ENCODE measurements around the gene SNX20.

SNX20 gene

DNA sequence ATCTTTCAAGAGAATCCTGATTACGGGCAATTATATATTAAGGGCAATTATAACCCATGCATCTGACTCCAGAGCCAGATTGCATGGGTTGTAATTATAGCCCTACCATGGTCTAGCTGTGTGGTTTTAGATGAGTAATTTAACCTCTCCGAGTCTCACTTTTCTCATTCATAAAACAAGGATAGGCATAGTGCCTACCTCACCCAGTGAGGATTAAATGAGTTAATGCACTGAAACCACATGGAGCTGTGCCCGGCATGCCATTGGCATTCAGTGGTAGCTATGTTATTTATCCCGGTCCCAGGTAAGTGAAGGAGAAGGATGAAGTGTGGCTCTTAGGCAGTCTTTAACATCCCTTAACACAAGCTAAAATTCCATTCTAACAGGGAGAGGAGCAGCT lies 6.3 kb downstream of the SNX20 start:
- Histone ChIP-seq H3K23ac (ENCODE audit: low read depth, low read length, poor library complexity) (no peak overlapping the region), H2AFZ (ENCODE audit: low read length) (no peak overlapping the region), H2BK12ac (ENCODE audit: low read length) (no peak overlapping the region), H2BK5ac (ENCODE audit: low read length) (no peak overlapping the region), H3K4ac (ENCODE audit: low read length) (no peak overlapping the region), H3K27me3 (ENCODE audit: control insufficient read depth in 3 of 3, insufficient read depth in 3 of 3, low read depth in 1 of 3, low read length in 3 of 3) (no peaks in the 10 kb centered on the region), H3K79me1 (ENCODE audit: low read depth, low read length) (no peaks in the 10 kb centered on the region), H3K27ac (replicated peaks; ENCODE audit: low read length) (no peak overlapping the region), H2BK120ac (ENCODE audit: low read depth, low read length) (no peak overlapping the region), H3K9me3 (replicated peaks in 1 of 2; ENCODE audit: control insufficient read depth in 2 of 2, insufficient read depth in 1 of 2, low read depth in 1 of 2, low read length in 2 of 2) (peaks cover 10 to 15% of the 10 kb centered on the region in 2 donors), H3K36me3 (replicated peaks in 1 of 2; ENCODE audit: control insufficient read depth in 2 of 2, insufficient read depth in 2 of 2, low read length in 2 of 2) (no peaks in the 10 kb centered on the region), H3K9ac (ENCODE audit: low read depth, low read length, poor library complexity) (no peak overlapping the region), H3K18ac (ENCODE audit: low read length) (no peak overlapping the region), H3K4me1 (ENCODE audit: control insufficient read depth in 2 of 2, insufficient read depth in 1 of 2, low read depth in 1 of 2, low read length in 2 of 2) (no peaks in the 10 kb centered on the region), H4K8ac (ENCODE audit: low read depth, low read length) (no peak overlapping the region), H3K4me2 (ENCODE audit: insufficient read depth, low read length, poor library complexity, severe bottlenecking) (no peak overlapping the region), H2AK5ac (ENCODE audit: low read depth, low read length) (no peak overlapping the region), H3K4me3 (ENCODE audit: low read length in 2 of 2) (no peak overlapping the region), H2BK15ac (ENCODE audit: low read length) (no peak overlapping the region), H4K91ac (ENCODE audit: low read depth, low read length, poor library complexity) (no peak overlapping the region), H3K14ac (ENCODE audit: low read length) (no peak overlapping the region)
- WGBS, 2 donors (ENCODE audit: extremely low coverage in 2 of 2, insufficient read length in 2 of 2, insufficient replicate concordance in 1 of 2), result no CpG with 5 or more reads among the region's 4 CpGs
- no peak for DNase-seq (ENCODE audit: low spot score)

DNA sequence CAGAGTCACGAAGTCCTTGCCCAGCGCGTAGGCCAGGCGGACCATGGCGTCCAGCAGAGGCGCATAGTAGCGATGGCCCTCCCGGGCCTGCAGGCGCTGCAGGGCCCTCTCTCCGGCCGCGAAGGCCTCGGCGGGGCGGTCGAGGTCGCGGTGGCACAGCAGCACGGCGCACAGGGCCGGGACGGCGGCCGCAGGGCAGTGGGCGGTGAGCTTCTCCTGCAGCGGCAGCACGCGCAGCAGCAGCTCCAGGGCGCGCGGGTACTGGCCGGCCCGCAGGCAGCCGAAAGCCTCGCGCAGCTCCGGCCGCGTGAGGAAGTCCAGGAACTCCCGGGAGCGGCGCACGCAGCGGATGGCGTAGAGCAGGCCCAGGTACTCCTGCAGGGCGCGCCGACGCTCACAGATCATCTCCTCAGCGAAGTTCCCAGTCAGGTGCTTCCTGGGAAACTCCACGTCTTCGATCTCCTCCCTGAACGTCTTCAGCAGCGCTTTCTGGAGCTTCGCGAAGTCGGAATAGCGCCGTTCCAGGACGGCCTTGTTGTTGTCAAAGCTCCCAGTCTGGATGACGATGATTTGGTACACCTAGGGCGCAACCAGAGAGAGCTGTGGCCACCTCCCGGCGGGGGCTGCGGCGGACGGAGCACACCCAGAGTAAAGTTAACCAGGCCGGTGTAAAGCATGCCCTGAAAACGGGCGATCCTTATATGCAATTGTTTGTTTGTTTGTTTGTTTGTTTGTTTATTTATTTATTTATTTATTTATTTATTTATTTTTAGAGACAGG lies 7.4 kb downstream of the SNX20 start:
- H3K9ac ChIP-seq (ENCODE audit: low read depth, low read length, poor library complexity), result no peak overlapping the region
- H3K4me2 ChIP-seq (ENCODE audit: insufficient read depth, low read length, poor library complexity, severe bottlenecking), result no peak overlapping the region
- no peak overlapping the region for H2AK5ac ChIP-seq (ENCODE audit: low read depth, low read length)
- no peak overlapping the region for H3K14ac ChIP-seq (ENCODE audit: low read length)
- H3K79me1 ChIP-seq (ENCODE audit: low read depth, low read length), result no peaks in the 10 kb centered on the region
- H3K36me3 ChIP-seq (replicated peaks in 1 of 2; ENCODE audit: control insufficient read depth in 2 of 2, insufficient read depth in 2 of 2, low read length in 2 of 2), result no peaks in the 10 kb centered on the region
- peak overlapping the region in 1 of 2 donors; percentile 28 for H3K4me3 ChIP-seq (ENCODE audit: low read length in 2 of 2)
- H3K27ac ChIP-seq (replicated peaks; ENCODE audit: low read length), result no peak overlapping the region
- H3K4ac ChIP-seq (ENCODE audit: low read length), result no peak overlapping the region
- no peak overlapping the region for H2AFZ ChIP-seq (ENCODE audit: low read length)
- H3K9me3 ChIP-seq (replicated peaks in 1 of 2; ENCODE audit: control insufficient read depth in 2 of 2, insufficient read depth in 1 of 2, low read depth in 1 of 2, low read length in 2 of 2), result peaks cover 10 to 15% of the 10 kb centered on the region in 2 donors
- H2BK120ac ChIP-seq (ENCODE audit: low read depth, low read length), result no peak overlapping the region
- H4K91ac ChIP-seq (ENCODE audit: low read depth, low read length, poor library complexity), result no peak overlapping the region
- no peak overlapping the region for H2BK15ac ChIP-seq (ENCODE audit: low read length)
- no peak overlapping the region for H2BK12ac ChIP-seq (ENCODE audit: low read length)
- WGBS, 2 donors (ENCODE audit: extremely low coverage in 2 of 2, insufficient read length in 2 of 2, insufficient replicate concordance in 1 of 2), result no CpG with 5 or more reads among the region's 70 CpGs
- H3K18ac ChIP-seq (ENCODE audit: low read length), result peak overlapping the region; percentile 20
- H3K27me3 ChIP-seq (ENCODE audit: control insufficient read depth in 3 of 3, insufficient read depth in 3 of 3, low read depth in 1 of 3, low read length in 3 of 3), result no peaks in the 10 kb centered on the region
- DNase-seq (ENCODE audit: low spot score), result no peak
- H4K8ac ChIP-seq (ENCODE audit: low read depth, low read length), result no peak overlapping the region
- H3K4me1 ChIP-seq (ENCODE audit: control insufficient read depth in 2 of 2, insufficient read depth in 1 of 2, low read depth in 1 of 2, low read length in 2 of 2), result peaks cover under 1 to 3% of the 10 kb centered on the region in 2 donors
- no peak overlapping the region for H2BK5ac ChIP-seq (ENCODE audit: low read length)
- peak overlapping the region; percentile 34 for H3K23ac ChIP-seq (ENCODE audit: low read depth, low read length, poor library complexity)

DNA sequence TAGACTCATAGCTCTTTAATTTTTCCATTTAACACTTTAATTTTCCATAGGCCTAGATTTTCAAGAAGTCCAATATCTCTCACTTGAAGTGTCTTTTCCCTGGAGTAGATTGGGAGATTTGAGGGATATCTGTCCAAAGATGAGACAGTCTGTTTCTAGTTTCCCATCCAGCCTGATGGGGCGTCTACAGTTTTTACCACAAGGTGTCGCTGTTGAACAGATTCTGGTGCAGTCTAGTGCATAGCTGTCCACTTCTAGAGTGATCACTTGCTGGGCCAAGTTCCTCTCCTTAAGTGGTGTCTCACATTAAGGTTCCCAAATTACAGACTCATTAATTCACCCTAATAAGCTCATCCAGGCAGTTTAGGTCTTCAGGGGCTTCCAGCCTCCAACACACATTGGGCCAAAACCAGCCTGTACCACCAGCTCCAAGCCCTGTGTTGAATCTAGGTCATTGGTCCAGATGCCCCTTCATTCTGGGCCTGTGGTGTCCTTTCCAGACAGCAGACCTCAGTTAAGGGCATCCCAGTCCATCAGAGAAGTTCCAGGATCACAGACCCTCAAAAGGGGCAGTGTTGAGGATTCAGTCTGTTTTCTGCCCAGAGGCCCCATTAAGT lies 9.4 kb downstream of the SNX20 start:
- Histone ChIP-seq H3K9me3 (replicated peaks in 1 of 2; ENCODE audit: control insufficient read depth in 2 of 2, insufficient read depth in 1 of 2, low read depth in 1 of 2, low read length in 2 of 2) (peaks cover 10 to 15% of the 10 kb centered on the region in 2 donors), H3K14ac (ENCODE audit: low read length) (no peak overlapping the region), H3K23ac (ENCODE audit: low read depth, low read length, poor library complexity) (no peak overlapping the region), H3K9ac (ENCODE audit: low read depth, low read length, poor library complexity) (no peak overlapping the region), H3K4me3 (ENCODE audit: low read length in 2 of 2) (no peak overlapping the region), H2BK15ac (ENCODE audit: low read length) (no peak overlapping the region), H3K79me1 (ENCODE audit: low read depth, low read length) (no peaks in the 10 kb centered on the region), H2BK120ac (ENCODE audit: low read depth, low read length) (no peak overlapping the region), H2BK5ac (ENCODE audit: low read length) (no peak overlapping the region), H3K18ac (ENCODE audit: low read length) (no peak overlapping the region), H2AFZ (ENCODE audit: low read length) (no peak overlapping the region), H2BK12ac (ENCODE audit: low read length) (no peak overlapping the region), H3K4me2 (ENCODE audit: insufficient read depth, low read length, poor library complexity, severe bottlenecking) (no peak overlapping the region), H3K27ac (replicated peaks; ENCODE audit: low read length) (no peak overlapping the region), H4K91ac (ENCODE audit: low read depth, low read length, poor library complexity) (no peak overlapping the region), H3K27me3 (ENCODE audit: control insufficient read depth in 3 of 3, insufficient read depth in 3 of 3, low read depth in 1 of 3, low read length in 3 of 3) (no peaks in the 10 kb centered on the region), H3K4ac (ENCODE audit: low read length) (no peak overlapping the region), H2AK5ac (ENCODE audit: low read depth, low read length) (no peak overlapping the region), H3K4me1 (ENCODE audit: control insufficient read depth in 2 of 2, insufficient read depth in 1 of 2, low read depth in 1 of 2, low read length in 2 of 2) (peaks cover 3 to 10% of the 10 kb centered on the region in 2 donors), H3K36me3 (replicated peaks in 1 of 2; ENCODE audit: control insufficient read depth in 2 of 2, insufficient read depth in 2 of 2, low read length in 2 of 2) (no peaks in the 10 kb centered on the region), H4K8ac (ENCODE audit: low read depth, low read length) (no peak overlapping the region)
- WGBS, 2 donors (ENCODE audit: extremely low coverage in 2 of 2, insufficient read length in 2 of 2, insufficient replicate concordance in 1 of 2), result no CpG with 5 or more reads among the region's 2 CpGs
- no peak for DNase-seq (ENCODE audit: low spot score)

DNA sequence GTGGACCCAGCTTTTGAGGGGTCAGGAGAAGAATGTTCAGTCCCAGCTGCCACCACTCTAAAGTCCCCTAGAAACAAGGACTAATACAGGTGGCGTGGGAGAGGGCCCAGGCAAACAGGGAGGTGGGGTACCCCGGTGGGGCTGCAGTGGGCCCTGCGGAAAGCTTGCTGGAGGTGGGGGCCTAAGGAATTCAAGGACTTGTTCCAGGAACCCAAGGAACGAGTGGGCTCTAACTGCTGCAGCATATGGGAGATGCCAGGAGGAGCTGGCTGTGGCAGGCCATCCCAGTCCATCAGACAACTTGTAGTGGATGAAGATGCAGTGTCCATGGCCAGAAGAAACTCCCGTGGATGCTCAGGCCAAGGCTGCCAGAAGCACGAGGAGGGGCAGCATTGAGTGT lies 10.6 kb downstream of the SNX20 start:
- H3K23ac ChIP-seq (ENCODE audit: low read depth, low read length, poor library complexity), result no peak overlapping the region
- no peak overlapping the region for H3K4me3 ChIP-seq (ENCODE audit: low read length in 2 of 2)
- no peak overlapping the region for H3K9ac ChIP-seq (ENCODE audit: low read depth, low read length, poor library complexity)
- H3K27me3 ChIP-seq (ENCODE audit: control insufficient read depth in 3 of 3, insufficient read depth in 3 of 3, low read depth in 1 of 3, low read length in 3 of 3), result no peaks in the 10 kb centered on the region
- H4K8ac ChIP-seq (ENCODE audit: low read depth, low read length), result no peak overlapping the region
- peaks cover 3 to 10% of the 10 kb centered on the region in 2 donors for H3K4me1 ChIP-seq (ENCODE audit: control insufficient read depth in 2 of 2, insufficient read depth in 1 of 2, low read depth in 1 of 2, low read length in 2 of 2)
- no peak overlapping the region for H2BK12ac ChIP-seq (ENCODE audit: low read length)
- H2AK5ac ChIP-seq (ENCODE audit: low read depth, low read length), result no peak overlapping the region
- H3K14ac ChIP-seq (ENCODE audit: low read length), result no peak overlapping the region
- WGBS, 2 donors (ENCODE audit: extremely low coverage in 2 of 2, insufficient read length in 2 of 2, insufficient replicate concordance in 1 of 2), result no CpG with 5 or more reads among the region's 6 CpGs
- peaks cover 10 to 15% of the 10 kb centered on the region in 2 donors for H3K9me3 ChIP-seq (replicated peaks in 1 of 2; ENCODE audit: control insufficient read depth in 2 of 2, insufficient read depth in 1 of 2, low read depth in 1 of 2, low read length in 2 of 2)
- H2BK5ac ChIP-seq (ENCODE audit: low read length), result no peak overlapping the region
- H4K91ac ChIP-seq (ENCODE audit: low read depth, low read length, poor library complexity), result no peak overlapping the region
- no peak overlapping the region for H2BK120ac ChIP-seq (ENCODE audit: low read depth, low read length)
- H3K4me2 ChIP-seq (ENCODE audit: insufficient read depth, low read length, poor library complexity, severe bottlenecking), result no peak overlapping the region
- no peak overlapping the region for H3K27ac ChIP-seq (replicated peaks; ENCODE audit: low read length)
- H3K4ac ChIP-seq (ENCODE audit: low read length), result no peak overlapping the region
- no peak overlapping the region for H3K18ac ChIP-seq (ENCODE audit: low read length)
- no peaks in the 10 kb centered on the region for H3K36me3 ChIP-seq (replicated peaks in 1 of 2; ENCODE audit: control insufficient read depth in 2 of 2, insufficient read depth in 2 of 2, low read length in 2 of 2)
- H3K79me1 ChIP-seq (ENCODE audit: low read depth, low read length), result no peaks in the 10 kb centered on the region
- no peak overlapping the region for H2AFZ ChIP-seq (ENCODE audit: low read length)
- DNase-seq (ENCODE audit: low spot score), result no peak
- no peak overlapping the region for H2BK15ac ChIP-seq (ENCODE audit: low read length)
